DND-41 (cell line): ENCODE results near the gene ACSM6.

Source experiments
- ATAC-seq: fragments of 200-7000 bp; cut with Tn5 transposase; 3 replicates; pipeline ENCODE4 v1.9.1; 2021; ENCODE audit warnings: low read depth; ENCODE audit not compliant: insufficient read depth
- DNase-seq: peaks from one replicate; pipeline ENCODE4 v3.0.0-alpha.2; 2020
- H2AFZ ChIP-seq: 2 replicates; pipeline ENCODE4 v1.6.0; 2012; ENCODE audit warnings: low read depth, low read length
- H3K27ac ChIP-seq: 2 replicates; pipeline ENCODE4 v1.5.1; 2012; ENCODE audit warnings: low read length, inconsistent platforms
- H3K27me3 ChIP-seq: fragments of 200-600 bp; sonication (generic); 2 replicates; pipeline ENCODE4 v1.6.0; 2012; ENCODE audit warnings: low read length, mild to moderate bottlenecking, inconsistent platforms; ENCODE audit not compliant: insufficient read depth, poor library complexity
- H3K36me3 ChIP-seq: 2 replicates; pipeline ENCODE4 v1.5.1; 2012; ENCODE audit warnings: low read length, inconsistent platforms; ENCODE audit not compliant: insufficient read depth
- H3K4me1 ChIP-seq: 2 replicates; pipeline ENCODE4 v1.5.1; 2012; ENCODE audit warnings: mild to moderate bottlenecking, low read length; ENCODE audit not compliant: insufficient read depth
- H3K4me2 ChIP-seq: 2 replicates; pipeline ENCODE4 v1.6.0; 2012; ENCODE audit warnings: mild to moderate bottlenecking, moderate library complexity, low read length, inconsistent platforms; ENCODE audit not compliant: insufficient read depth
- H3K4me3 ChIP-seq, 2 experiments: fragments of 200-600 bp in 1 of 2; shearing (Covaris generic) in 1 of 2; 2 replicates each; pipeline ENCODE4 v1.5.1; 2012 to 2016; ENCODE audit warnings: inconsistent platforms in 2 of 2, low read length in 2 of 2, mild to moderate bottlenecking in 2 of 2, low read depth in 1 of 2, moderate library complexity in 1 of 2
- H3K79me2 ChIP-seq: 2 replicates; pipeline ENCODE4 v1.6.0; 2012; ENCODE audit warnings: low read length, inconsistent platforms; ENCODE audit not compliant: insufficient read depth
- H3K9ac ChIP-seq: 2 replicates; pipeline ENCODE4 v1.6.0; 2012; ENCODE audit warnings: low read depth, mild to moderate bottlenecking, inconsistent platforms, low read length, moderate library complexity
- H3K9me3 ChIP-seq: 2 replicates; pipeline ENCODE4 v1.5.1; 2012; ENCODE audit warnings: low read length, moderate library complexity, mild to moderate bottlenecking, inconsistent platforms; ENCODE audit not compliant: insufficient read depth, severe bottlenecking
- H4K20me1 ChIP-seq: 2 replicates; pipeline ENCODE4 v1.6.0; 2012; ENCODE audit warnings: low read length; ENCODE audit not compliant: insufficient read depth
- EZH2 ChIP-seq: IDR thresholded peaks from 3 replicates; pipeline ENCODE4 v1.6.1; 2012; ENCODE audit warnings: borderline replicate concordance, low read depth, mild to moderate bottlenecking, moderate library complexity, low read length, inconsistent platforms; ENCODE audit not compliant: severe bottlenecking
- TF ChIP-seq, protein P1 (sequence below): IDR thresholded peaks from 2 replicates; pipeline ENCODE4 v1.5.1; 2012; ENCODE audit warnings: borderline replicate concordance, low read length, moderate library complexity, mild to moderate bottlenecking; ENCODE audit not compliant: poor library complexity, severe bottlenecking; ENCODE audit errors: extremely low read depth

ACSM6 gene

DNA sequence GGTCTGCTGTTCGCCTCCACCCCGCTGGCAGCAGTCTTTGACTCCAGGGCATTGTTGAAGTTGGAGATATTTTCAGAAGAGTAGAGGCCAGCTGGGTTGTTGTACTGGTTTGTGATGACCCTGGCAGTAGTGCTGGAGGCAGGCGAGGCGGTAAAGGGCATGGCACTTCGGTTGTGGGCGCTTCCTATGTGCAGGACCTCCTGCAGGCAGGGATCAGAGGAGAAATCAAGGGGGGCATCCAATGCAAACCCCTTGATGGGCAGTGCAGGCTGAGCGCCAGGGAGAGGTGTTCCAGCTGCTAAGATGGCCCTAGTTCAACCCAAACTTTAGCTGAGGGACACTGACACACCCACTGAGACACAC, 69.8 kb downstream of the ACSM6 start:
- DNase-seq (no peak), ATAC-seq (no peak)
- no peaks in the 10 kb centered on the region for H4K20me1 ChIP-seq
- no peak overlapping the region for H3K27ac ChIP-seq
- peaks cover 19% of the 10 kb centered on the region for H3K27me3 ChIP-seq
- no peaks in the 10 kb centered on the region for H3K36me3 ChIP-seq
- H3K4me3 ChIP-seq = no peak overlapping the region
- no peaks in the 10 kb centered on the region for H3K9me3 ChIP-seq
- H3K4me2 ChIP-seq = no peak overlapping the region
- no peaks in the 10 kb centered on the region for H3K4me1 ChIP-seq
- H3K9ac ChIP-seq = no peak overlapping the region
- H3K79me2 ChIP-seq = no peaks in the 10 kb centered on the region
- TF ChIP-seq EZH2 = no peak
- TF ChIP-seq, protein P1, sequence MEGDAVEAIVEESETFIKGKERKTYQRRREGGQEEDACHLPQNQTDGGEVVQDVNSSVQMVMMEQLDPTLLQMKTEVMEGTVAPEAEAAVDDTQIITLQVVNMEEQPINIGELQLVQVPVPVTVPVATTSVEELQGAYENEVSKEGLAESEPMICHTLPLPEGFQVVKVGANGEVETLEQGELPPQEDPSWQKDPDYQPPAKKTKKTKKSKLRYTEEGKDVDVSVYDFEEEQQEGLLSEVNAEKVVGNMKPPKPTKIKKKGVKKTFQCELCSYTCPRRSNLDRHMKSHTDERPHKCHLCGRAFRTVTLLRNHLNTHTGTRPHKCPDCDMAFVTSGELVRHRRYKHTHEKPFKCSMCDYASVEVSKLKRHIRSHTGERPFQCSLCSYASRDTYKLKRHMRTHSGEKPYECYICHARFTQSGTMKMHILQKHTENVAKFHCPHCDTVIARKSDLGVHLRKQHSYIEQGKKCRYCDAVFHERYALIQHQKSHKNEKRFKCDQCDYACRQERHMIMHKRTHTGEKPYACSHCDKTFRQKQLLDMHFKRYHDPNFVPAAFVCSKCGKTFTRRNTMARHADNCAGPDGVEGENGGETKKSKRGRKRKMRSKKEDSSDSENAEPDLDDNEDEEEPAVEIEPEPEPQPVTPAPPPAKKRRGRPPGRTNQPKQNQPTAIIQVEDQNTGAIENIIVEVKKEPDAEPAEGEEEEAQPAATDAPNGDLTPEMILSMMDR = no peak
- no peak overlapping the region for H2AFZ ChIP-seq

DNA sequence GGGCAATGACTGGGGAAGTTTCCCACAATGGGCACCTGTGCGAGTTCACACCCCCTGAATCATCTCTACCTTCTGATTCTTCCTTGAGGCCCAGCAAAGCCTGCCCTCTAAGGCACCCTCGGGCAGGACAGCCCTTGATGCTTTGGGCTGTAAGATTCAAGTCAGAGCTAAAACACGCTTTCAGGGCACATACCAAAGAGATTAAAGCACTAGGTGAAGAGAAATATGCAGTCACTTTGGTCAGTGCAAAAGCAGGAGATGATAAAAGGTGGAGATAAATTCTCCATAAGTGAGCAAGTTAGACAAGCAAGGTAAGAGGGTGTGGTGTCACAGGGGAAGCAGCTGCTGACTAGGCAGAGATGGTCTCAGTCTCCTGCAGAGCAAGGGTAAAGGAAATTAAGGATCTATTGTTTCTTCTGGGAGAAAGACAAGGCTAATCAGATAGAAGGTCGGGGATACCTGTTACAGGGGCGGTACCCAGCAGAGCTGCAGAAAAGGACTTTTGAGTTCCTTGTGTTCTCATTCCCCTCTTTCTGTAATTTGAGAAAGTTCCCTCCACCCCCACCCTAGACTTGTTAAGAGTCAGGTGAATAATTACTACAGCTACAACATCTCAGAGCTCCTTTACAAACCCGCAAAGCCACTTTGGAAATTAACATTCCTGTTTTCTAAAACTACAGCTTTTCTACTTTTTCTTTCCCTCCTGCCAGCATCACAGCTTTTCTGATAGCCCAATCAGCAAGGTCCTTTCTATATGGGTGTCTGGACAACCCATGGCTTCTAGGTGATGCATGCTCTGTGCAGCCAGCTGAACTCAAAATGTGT, 70.4 kb downstream of the ACSM6 start:
- no peaks in the 10 kb centered on the region for H3K36me3 ChIP-seq
- no peaks in the 10 kb centered on the region for H3K9me3 ChIP-seq
- no peak overlapping the region for H3K27ac ChIP-seq
- DNase-seq = no peak
- no peak for TF ChIP-seq EZH2
- TF ChIP-seq, protein P1 = no peak
- H3K9ac ChIP-seq = no peak overlapping the region
- no peaks in the 10 kb centered on the region for H3K4me1 ChIP-seq
- no peak overlapping the region for H3K4me2 ChIP-seq
- H2AFZ ChIP-seq = no peak overlapping the region
- no peak for ATAC-seq
- H4K20me1 ChIP-seq = no peaks in the 10 kb centered on the region
- peaks cover 19% of the 10 kb centered on the region for H3K27me3 ChIP-seq
- H3K4me3 ChIP-seq = no peak overlapping the region
- no peaks in the 10 kb centered on the region for H3K79me2 ChIP-seq

DNA sequence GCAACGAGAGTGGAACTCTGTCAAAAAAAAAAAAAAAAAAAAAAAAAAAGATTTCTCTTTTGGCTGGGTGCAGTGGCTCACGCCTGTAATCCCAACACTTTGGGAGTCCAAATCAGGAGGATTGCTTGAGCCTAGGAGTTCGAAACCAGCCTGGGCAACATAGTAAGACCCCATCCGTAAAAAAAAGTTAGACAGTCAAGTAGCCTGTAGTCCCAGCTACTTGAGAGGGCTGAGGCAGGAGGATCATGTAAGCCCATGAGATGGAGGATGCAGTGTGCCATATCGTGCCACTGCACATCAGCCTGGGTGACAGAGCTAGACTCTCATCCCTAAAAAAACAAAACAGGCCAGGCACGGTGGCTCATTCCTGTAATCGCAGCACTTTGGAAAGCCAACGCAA, 71.5 kb downstream of the ACSM6 start:
- no peak overlapping the region for H3K4me2 ChIP-seq
- peaks cover 15% of the 10 kb centered on the region for H3K27me3 ChIP-seq
- H3K9ac ChIP-seq = no peak overlapping the region
- no peak overlapping the region for H2AFZ ChIP-seq
- no peaks in the 10 kb centered on the region for H3K9me3 ChIP-seq
- no peak for DNase-seq
- no peaks in the 10 kb centered on the region for H3K79me2 ChIP-seq
- no peaks in the 10 kb centered on the region for H3K4me1 ChIP-seq
- TF ChIP-seq, protein P1 = no peak
- no peak for TF ChIP-seq EZH2
- no peak overlapping the region for H3K4me3 ChIP-seq
- no peak for ATAC-seq
- no peak overlapping the region for H3K27ac ChIP-seq
- no peaks in the 10 kb centered on the region for H3K36me3 ChIP-seq
- H4K20me1 ChIP-seq = no peaks in the 10 kb centered on the region

GRCh38 chr10:95266674-95267095, 72.6 kb downstream of the ACSM6 start:
- H3K4me2 ChIP-seq = no peak overlapping the region
- H3K27ac ChIP-seq = no peak overlapping the region
- H3K4me1 ChIP-seq = no peaks in the 10 kb centered on the region
- no peaks in the 10 kb centered on the region for H3K9me3 ChIP-seq
- H3K36me3 ChIP-seq = no peaks in the 10 kb centered on the region
- DNase-seq (no peak), ATAC-seq (no peak)
- H3K79me2 ChIP-seq = no peaks in the 10 kb centered on the region
- H2AFZ ChIP-seq = no peak overlapping the region
- no peaks in the 10 kb centered on the region for H4K20me1 ChIP-seq
- peaks cover 15% of the 10 kb centered on the region for H3K27me3 ChIP-seq
- H3K4me3 ChIP-seq = no peak overlapping the region
- no peak for TF ChIP-seq EZH2
- TF ChIP-seq, protein P1 = no peak
- no peak overlapping the region for H3K9ac ChIP-seq
